Central memory CD8-positive, alpha-beta T cell (primary cell): ENCODE results near the gene C22orf39.

Experiments
- ATAC-seq: fragments of 150-1000 bp; cut with Tn5 transposase; replicated peaks from 2 replicates; pipeline ENCODE4 v1.10.0; 2022; ENCODE audit warnings: mild to moderate bottlenecking, moderate FRiP score, moderate number of reproducible peaks; ENCODE audit not compliant: poor library complexity, severe bottlenecking; ENCODE audit errors: extremely low read depth
- DNase-seq, 2 donors: peaks; one replicate each; pipeline ENCODE4 v3.0.0; 2021; ENCODE audit warnings: low spot score in 2 of 2
- H3K27ac Mint-ChIP-seq: one replicate; pipeline ENCODE4 v1.8.0; 2022; ENCODE audit warnings: low read depth, mild to moderate bottlenecking, moderate library complexity, mixed read lengths
- H3K27me3 Mint-ChIP-seq: one replicate; pipeline ENCODE4 v1.8.0; 2022; ENCODE audit warnings: mixed read lengths
- H3K36me3 Mint-ChIP-seq: one replicate; pipeline ENCODE4 v1.8.0; 2022; ENCODE audit warnings: mild to moderate bottlenecking, moderate library complexity, mixed read lengths; ENCODE audit not compliant: insufficient read depth
- H3K4me1 Mint-ChIP-seq: one replicate; pipeline ENCODE4 v1.8.0; 2022; ENCODE audit warnings: mixed read lengths
- H3K4me3 Mint-ChIP-seq: one replicate; pipeline ENCODE4 v1.8.0; 2022; ENCODE audit warnings: mild to moderate bottlenecking, moderate library complexity, mixed read lengths
- H3K9me3 Mint-ChIP-seq: one replicate; pipeline ENCODE4 v1.8.0; 2022; ENCODE audit warnings: mixed read lengths

C22orf39 gene

DNA sequence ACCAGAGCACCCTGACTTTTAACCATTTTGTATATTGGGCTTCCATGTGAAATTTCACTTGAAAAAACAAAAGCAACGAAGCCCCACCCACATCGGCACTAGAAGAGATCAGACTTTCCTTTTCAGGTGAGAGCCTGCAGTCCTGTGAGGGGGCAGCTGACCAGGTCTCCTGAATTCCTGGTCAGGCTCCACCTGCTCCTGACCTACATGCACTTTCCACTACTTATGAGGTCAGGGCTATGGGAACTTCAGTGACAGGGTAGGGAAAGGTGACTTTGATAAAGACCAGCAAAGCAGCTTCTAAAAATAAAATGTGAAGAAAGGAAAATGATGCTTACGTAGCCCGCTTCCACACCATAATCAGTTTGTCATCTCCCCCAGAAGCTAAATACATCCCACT, 40.7 kb downstream of the C22orf39 start:
- Mint-ChIP-seq H3K9me3 (no peaks in the 10 kb centered on the region), H3K4me1 (peaks cover 22% of the 10 kb centered on the region), H3K36me3 (peaks cover 58% of the 10 kb centered on the region), H3K4me3 (no peak overlapping the region), H3K27ac (no peak overlapping the region), H3K27me3 (no peaks in the 10 kb centered on the region)
- no peak for ATAC-seq
- no peak for DNase-seq

DNA sequence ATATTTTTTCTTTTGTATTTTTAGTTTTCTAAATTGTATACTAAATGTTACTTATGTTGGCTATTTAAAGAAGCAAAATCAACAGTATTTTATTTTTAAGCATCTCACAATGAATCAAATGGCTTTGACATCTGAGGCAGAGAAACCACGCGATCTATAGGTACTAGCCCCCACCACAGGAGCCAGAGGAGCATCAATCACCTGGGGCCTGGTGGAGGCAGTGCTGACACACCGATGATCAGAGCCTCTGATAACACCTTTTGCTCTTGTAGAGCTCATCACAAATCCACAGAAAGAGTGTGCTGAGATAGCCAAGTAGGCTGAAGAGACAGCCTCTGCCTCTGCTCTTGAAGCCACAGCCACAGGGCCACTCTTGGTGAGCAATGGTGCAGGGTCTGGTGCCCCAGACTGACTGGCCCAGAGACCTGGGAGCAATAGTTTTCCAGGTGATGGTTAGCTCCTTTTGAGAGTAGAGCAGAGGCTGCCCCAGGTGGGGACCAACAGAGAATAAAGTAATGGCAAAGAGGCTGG, 41.2 kb downstream of the C22orf39 start:
- Mint-ChIP-seq H3K4me1 (peaks cover 17% of the 10 kb centered on the region), H3K36me3 (peaks cover 59% of the 10 kb centered on the region), H3K9me3 (no peaks in the 10 kb centered on the region), H3K4me3 (no peak overlapping the region), H3K27ac (no peak overlapping the region), H3K27me3 (no peaks in the 10 kb centered on the region)
- peak; percentile 32 for ATAC-seq
- no peak for DNase-seq

DNA sequence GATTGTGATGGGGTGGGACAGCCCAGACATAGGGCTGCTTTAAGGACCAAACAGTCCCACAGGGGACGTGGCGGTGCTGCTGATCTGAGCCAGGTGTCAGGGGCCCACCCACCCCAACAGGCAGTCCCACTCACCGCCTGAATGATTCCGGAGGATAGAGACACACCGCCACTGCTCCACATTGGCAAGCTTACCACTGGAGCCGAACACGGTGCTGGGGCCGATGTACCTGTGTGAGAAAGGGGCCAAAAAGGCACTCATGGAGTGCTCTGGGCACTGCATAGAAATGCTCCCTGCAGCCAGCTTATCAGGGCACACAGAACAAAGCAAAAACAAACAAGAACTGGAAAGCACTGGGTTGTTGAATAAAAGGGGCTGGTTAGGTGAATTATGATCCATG, 41.9 kb downstream of the C22orf39 start:
- Mint-ChIP-seq H3K36me3 (peaks cover 60% of the 10 kb centered on the region), H3K4me3 (no peak overlapping the region), H3K4me1 (peaks cover 12% of the 10 kb centered on the region), H3K27ac (no peak overlapping the region), H3K27me3 (no peaks in the 10 kb centered on the region), H3K9me3 (no peaks in the 10 kb centered on the region)
- DNase-seq, result no peak
- ATAC-seq, result no peak

DNA sequence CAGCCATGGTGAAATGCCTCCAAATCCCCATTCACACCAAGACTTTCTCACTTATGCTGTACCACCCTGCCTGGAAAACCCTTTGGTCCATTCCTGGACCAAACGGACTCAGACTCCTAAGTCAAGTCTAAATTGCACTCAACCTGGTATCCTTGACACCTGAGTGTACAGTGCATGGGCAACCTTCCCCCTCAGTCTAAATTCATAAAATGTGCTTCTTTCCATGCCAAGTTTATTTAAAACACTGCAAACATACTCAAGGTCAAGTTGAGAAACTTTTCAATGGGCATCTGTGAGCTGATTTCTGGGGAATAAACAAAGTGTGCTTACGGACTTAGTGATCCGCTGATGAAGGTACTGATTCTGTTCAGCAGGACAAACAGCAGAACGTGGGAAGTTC, 42.4 kb downstream of the C22orf39 start:
- no peaks in the 10 kb centered on the region for H3K9me3 Mint-ChIP-seq
- H3K27ac Mint-ChIP-seq, result peak overlapping the region; percentile 36
- H3K4me3 Mint-ChIP-seq, result no peak overlapping the region
- peaks cover 59% of the 10 kb centered on the region for H3K36me3 Mint-ChIP-seq
- ATAC-seq (no peak), DNase-seq (no peak)
- H3K27me3 Mint-ChIP-seq, result no peaks in the 10 kb centered on the region
- peaks cover 9% of the 10 kb centered on the region for H3K4me1 Mint-ChIP-seq

DNA sequence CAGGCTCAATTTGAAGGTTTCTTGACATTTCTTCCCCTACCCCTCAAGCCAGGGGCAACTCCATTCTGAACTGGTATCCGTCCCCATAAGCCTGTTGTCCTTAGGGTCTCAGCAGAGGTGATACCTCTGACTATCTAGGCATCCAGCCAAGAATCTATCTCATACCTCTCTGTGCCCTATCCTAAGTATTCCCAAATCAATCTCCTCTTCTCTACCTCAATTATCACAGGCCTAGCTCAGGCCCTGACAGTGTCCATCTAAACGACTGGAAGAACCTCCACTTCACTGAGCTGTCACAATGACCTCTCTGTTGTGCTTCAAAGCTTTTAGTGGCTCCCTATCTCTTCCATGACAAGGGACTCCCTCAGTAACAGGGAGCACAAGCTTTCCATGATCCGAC, 42.8 kb downstream of the C22orf39 start:
- H3K27ac Mint-ChIP-seq, result peak overlapping the region; percentile 36

DNA sequence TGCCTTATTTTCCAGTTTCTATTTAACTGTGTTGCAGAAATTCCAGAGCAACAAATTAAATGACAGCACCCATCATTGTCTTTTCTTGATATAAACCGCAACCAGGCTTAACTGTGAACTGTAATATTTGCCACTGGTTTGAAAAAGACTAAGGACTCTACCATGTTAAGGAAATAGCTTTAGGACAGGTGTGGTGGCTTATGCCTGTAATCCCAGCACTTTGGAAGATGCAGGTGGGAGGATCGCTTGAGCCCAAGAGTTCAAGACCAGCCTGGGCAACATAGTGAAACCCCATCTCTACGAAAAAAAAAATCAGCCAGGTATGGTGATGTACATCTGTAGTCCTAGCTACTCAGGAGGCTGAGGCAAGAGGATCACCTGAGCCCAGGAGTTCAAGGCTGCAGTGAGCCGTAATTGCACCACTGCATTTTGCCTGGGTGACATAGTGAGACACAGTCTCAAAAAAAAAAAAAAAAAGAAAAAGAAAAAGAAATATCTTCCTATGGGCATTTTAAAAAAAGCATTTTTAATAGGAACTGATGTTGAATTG, 44.8 kb downstream of the C22orf39 start:
- Mint-ChIP-seq H3K36me3 (peaks cover 41% of the 10 kb centered on the region), H3K4me3 (no peak overlapping the region), H3K27me3 (no peaks in the 10 kb centered on the region), H3K4me1 (peaks cover 14% of the 10 kb centered on the region), H3K27ac (peak overlapping the region; percentile 27), H3K9me3 (no peaks in the 10 kb centered on the region)
- no peak for ATAC-seq
- DNase-seq, result no peak

More for the DNA sequence above, 42.8 kb downstream of the C22orf39 start:
- Mint-ChIP-seq H3K36me3 (peaks cover 54% of the 10 kb centered on the region), H3K4me1 (peaks cover 6% of the 10 kb centered on the region), H3K4me3 (no peak overlapping the region), H3K27me3 (no peaks in the 10 kb centered on the region), H3K9me3 (no peaks in the 10 kb centered on the region)
- no peak for DNase-seq
- no peak for ATAC-seq

DNA sequence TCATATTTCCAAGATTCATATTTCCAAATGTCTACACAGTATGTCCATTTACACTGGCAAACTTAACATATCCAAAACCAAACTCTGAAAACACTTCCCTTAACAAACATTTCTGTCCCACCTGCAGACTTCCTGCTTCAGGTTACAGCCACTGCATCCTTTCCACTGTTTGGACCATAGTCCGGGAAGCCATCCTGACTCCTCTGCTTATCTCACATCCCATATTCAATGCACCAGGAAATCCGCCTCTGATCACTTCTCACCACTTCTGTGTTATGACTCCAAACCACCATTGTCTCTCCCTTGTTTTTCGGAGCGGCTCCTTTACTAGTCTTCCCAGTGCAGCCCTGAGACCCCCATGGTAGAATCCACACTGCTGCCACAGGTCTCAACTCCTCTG, 46.0 kb downstream of the C22orf39 start:
- no peak overlapping the region for H3K27ac Mint-ChIP-seq
- ATAC-seq, result no peak
- no peaks in the 10 kb centered on the region for H3K9me3 Mint-ChIP-seq

DNA sequence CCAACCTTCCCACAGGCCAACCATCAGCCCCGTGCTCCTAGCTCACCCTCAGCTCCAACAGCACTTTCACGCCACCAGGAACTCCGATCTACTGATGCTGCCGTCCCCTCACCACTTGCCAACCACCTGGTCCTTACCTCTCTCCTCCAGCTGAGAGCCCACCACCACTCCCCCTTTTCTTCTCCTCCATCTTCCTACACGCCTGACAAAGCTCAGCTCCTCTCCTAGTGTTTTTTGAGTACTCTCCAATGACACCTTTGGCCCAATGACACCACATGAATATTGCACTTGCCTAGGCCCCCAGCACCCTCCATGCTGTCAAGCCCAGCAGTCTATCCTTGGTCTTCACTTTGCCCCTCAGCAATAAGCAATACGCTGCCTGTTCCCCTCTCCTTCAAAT, 46.6 kb downstream of the C22orf39 start:
- no peak for DNase-seq
- H3K36me3 Mint-ChIP-seq, result peaks cover 28% of the 10 kb centered on the region
- H3K27ac Mint-ChIP-seq, result peak overlapping the region; percentile 50
- no peak for ATAC-seq
- H3K4me1 Mint-ChIP-seq, result peaks cover 12% of the 10 kb centered on the region
- H3K27me3 Mint-ChIP-seq, result no peaks in the 10 kb centered on the region
- H3K4me3 Mint-ChIP-seq, result no peak overlapping the region
- H3K9me3 Mint-ChIP-seq, result no peaks in the 10 kb centered on the region

More for the DNA sequence above, 46.0 kb downstream of the C22orf39 start:
- H3K4me1 Mint-ChIP-seq, result peaks cover 14% of the 10 kb centered on the region
- no peaks in the 10 kb centered on the region for H3K27me3 Mint-ChIP-seq
- DNase-seq, result no peak
- H3K4me3 Mint-ChIP-seq, result no peak overlapping the region
- H3K36me3 Mint-ChIP-seq, result peaks cover 32% of the 10 kb centered on the region

DNA sequence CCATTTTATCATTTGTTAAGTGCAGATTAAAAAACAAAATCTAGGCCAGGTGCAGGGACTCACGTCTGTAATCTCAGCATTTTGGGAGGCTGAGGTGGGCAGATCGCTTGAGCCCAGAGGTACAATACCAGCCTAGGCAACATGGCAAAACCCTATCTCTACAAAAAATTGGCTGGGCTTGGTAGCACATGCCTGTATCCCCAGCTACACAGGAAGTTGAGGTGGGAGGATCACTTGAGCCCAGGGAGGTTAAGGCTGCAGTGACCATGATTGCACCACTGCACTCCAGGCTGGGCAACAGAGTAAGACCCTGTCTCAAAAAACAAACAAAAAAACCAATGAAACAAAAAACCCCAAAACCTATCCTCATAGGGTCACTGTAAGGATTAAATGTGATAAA, 48.9 kb downstream of the C22orf39 start:
- DNase-seq (no peak), ATAC-seq (no peak)
- Mint-ChIP-seq H3K4me3 (no peak overlapping the region), H3K27me3 (no peaks in the 10 kb centered on the region), H3K9me3 (no peaks in the 10 kb centered on the region), H3K36me3 (peaks cover 23% of the 10 kb centered on the region), H3K4me1 (peaks cover 8% of the 10 kb centered on the region), H3K27ac (no peak overlapping the region)

DNA sequence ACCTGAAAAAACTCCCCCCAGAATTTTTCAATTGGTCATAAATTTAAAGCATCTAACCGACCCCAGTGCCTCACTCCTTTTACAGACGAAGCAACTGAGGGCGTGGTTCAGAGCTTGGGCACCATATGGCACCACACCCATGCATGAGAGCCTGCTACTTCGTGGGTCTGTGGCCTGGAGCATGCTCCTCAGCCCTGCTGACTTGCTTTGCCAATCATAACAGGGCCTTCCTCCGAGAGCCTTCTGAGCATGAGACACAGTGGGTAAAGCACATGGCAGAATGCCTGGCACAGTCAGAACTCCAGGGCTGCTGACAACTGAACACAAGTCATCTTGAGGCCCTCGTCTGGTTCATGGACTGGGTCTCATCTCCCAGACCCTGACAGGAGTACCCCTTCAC, 49.3 kb downstream of the C22orf39 start:
- H3K36me3 Mint-ChIP-seq, result peaks cover 23% of the 10 kb centered on the region
- ATAC-seq, result no peak
- H3K27ac Mint-ChIP-seq, result no peak overlapping the region
- H3K27me3 Mint-ChIP-seq, result no peaks in the 10 kb centered on the region
- H3K4me1 Mint-ChIP-seq, result peaks cover 8% of the 10 kb centered on the region
- no peak overlapping the region for H3K4me3 Mint-ChIP-seq
- H3K9me3 Mint-ChIP-seq, result no peaks in the 10 kb centered on the region
- DNase-seq, result no peak

DNA sequence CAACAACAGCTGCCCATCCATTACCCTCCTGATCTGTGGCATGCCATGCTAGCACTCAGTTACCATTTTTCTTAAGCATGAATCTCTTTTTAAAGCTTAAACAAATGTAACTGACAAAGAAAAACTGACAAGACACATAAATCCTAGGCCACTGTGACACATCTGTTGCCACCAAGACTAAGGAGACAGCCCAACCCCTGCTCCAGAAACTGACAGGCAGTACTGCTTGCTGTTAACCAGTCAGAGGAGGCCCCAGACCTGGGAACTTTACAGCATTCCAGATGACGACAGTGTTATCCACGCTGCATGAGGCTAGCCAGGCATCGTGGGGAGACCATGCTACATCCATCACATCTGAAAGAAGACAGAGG, 49.8 kb downstream of the C22orf39 start:
- no peak for DNase-seq
- Mint-ChIP-seq H3K27me3 (no peaks in the 10 kb centered on the region), H3K27ac (no peak overlapping the region), H3K9me3 (no peaks in the 10 kb centered on the region), H3K4me3 (no peak overlapping the region), H3K36me3 (peaks cover 26% of the 10 kb centered on the region), H3K4me1 (peaks cover 8% of the 10 kb centered on the region)
- ATAC-seq, result no peak

DNA sequence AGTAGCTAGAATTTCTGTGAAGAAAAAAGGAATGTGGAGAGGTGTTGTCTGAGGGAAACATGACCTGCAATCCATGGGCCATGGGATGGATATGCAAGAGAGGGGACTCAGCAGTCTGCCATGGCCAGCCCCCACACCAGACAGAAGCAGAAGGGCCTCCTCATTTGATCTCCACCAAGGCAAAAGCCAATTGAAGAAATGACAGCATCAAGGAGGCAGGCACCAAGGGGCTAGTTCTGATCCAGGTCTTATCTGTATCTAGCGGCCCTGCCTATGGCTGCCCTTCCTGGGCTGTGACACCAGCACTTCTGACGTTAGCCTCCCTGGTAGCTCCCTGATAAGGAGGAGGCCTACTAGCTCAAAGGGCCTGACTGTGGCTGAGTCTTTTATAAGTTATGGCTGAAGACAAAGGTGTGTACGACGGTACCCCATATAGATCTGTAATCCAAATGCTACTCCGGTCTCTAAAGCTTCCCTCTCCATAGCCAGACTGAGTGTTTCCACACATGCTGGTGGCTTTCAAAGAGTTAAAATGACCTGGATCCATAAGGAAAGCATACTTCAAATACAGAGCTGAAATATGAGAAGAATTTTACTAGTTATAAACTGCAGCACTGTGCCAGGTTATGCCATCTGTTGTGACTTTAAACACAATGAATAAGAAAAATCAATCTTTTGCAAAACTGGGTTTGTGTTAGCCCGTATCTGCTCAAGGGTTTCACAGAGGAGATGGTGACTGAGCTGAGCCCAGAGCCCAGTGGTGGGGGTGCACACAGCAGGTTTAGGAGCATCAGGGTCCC, 50.4 kb downstream of the C22orf39 start:
- ATAC-seq, result no peak
- Mint-ChIP-seq H3K27ac (no peak overlapping the region), H3K27me3 (no peaks in the 10 kb centered on the region), H3K4me3 (no peak overlapping the region), H3K9me3 (no peaks in the 10 kb centered on the region), H3K36me3 (peaks cover 31% of the 10 kb centered on the region), H3K4me1 (peaks cover 8% of the 10 kb centered on the region)
- DNase-seq, result no peak

DNA sequence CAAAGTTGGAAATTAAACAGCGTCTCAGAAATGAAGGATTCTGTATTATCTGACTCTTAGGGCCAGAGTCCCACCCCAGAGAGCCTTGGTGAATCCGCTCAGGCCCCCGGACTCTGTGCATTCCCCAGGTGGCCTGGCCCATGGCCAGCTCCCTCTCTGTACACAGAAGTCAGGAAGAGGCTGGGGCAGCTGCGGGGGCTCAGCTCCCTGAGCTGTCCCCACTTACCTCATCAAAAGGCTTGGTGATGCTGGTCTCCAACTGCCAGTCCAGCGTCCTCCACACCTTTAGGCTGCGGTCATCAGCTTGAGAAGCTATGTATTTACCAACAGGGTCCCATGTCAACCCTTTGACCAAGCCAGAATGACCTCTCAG, 51.0 kb downstream of the C22orf39 start:
- peaks cover 8% of the 10 kb centered on the region for H3K4me1 Mint-ChIP-seq
- no peaks in the 10 kb centered on the region for H3K27me3 Mint-ChIP-seq
- no peaks in the 10 kb centered on the region for H3K9me3 Mint-ChIP-seq
- peaks cover 33% of the 10 kb centered on the region for H3K36me3 Mint-ChIP-seq
- H3K27ac Mint-ChIP-seq, result no peak overlapping the region
- no peak for ATAC-seq
- no peak overlapping the region for H3K4me3 Mint-ChIP-seq
- no peak for DNase-seq
